Right cardiac atrium (tissue), 5 donors: Measurements from ENCODE around the gene KYAT1. TPM values are rescaled to one million over a fixed set of nuclear protein-coding genes. Genes with fewer than 3 reads are reported as not detected.

Experiments used
- ATAC-seq, 2 donors: fragments of 200-7000 bp; cut with Tn5 transposase; one replicate each; pipeline versions ENCODE4 v1.8.0 to v1.9.1; 2020; ENCODE audit warnings: moderate library complexity in 2 of 2, mild to moderate bottlenecking in 1 of 2
- DNase-seq, 3 donors: peaks; one replicate each; pipeline ENCODE4 v3.0.0-alpha.2; 2020
- H3K27ac ChIP-seq: one replicate; pipeline ENCODE4 v1.5.1; 2013; ENCODE audit warnings: mild to moderate bottlenecking, low read length, control low read depth, moderate library complexity
- H3K27me3 ChIP-seq: one replicate; pipeline ENCODE4 v1.6.1; 2013; ENCODE audit not compliant: control insufficient read depth, insufficient read depth
- H3K4me1 ChIP-seq: one replicate; pipeline ENCODE4 v1.6.1; 2013; ENCODE audit warnings: low read length; ENCODE audit not compliant: control insufficient read depth, insufficient read depth
- H3K4me3 ChIP-seq: one replicate; pipeline ENCODE4 v1.5.1; 2013; ENCODE audit warnings: low read length, control low read depth
- H3K9me3 ChIP-seq: one replicate; pipeline ENCODE4 v1.6.1; 2013; ENCODE audit warnings: low read length; ENCODE audit not compliant: control insufficient read depth
- WGBS: extraction: QIAGEN DNeasy Blood & Tissue Kit; methylation state at CpG from one replicate; pipeline ENCODE4 v1.1.7; 2013; 5-methylcytosine and 5-hydroxymethylcytosine counted together
- intact Hi-C, 4 donors: fragments of 100-400 bp; cut with DNase I; formaldehyde crosslinking; loops; one replicate each; pipeline versions ENCODE4 v1.11.0 to v1.14.0; 2022 to 2023
- polyA plus RNA-seq: library from polyadenylated mRNA; stranded (reverse); fragments of 200-250 nt; gene quantifications from one replicate; pipeline ENCODE4 v1.2.3, GENCODE V29; 2013
- total RNA-seq, 4 donors: library from RNA; stranded (reverse); fragmentation: NEBNext Ultra II Directional; extraction: Animal tissue kit (Norgen Biotek cat#: 25700); gene quantifications; one replicate each; pipeline ENCODE4 v1.2.1, GENCODE V29; 2021
- donor health status: healthy with polysubstance abuse.
- donor health status: DM: no; HTN: yes; CAD: no.
- donor health status: DM: no; HTN: no; CAD: no.
- donor health status: DM: no; HTN: yes; CAD: no; lungs with severe emphysema.
- donor health status: DM: yes; HTN: yes; CAD: no.

The KYAT1 gene
- total and polyA plus RNA-seq, 5 donors: 10.1 to 18.0 (median 14.7) TPM

- no peak for ATAC-seq
- Histone ChIP-seq H3K9me3 (no peaks in the 10 kb centered on the region), H3K4me3 (no peak overlapping the region), H3K4me1 (peaks cover 4% of the 10 kb centered on the region), H3K27ac (no peak overlapping the region), H3K27me3 (no peaks in the 10 kb centered on the region)
- no peak for DNase-seq
- intact Hi-C loops: no loop called here
- 93% methylated on average over 9 of the region's 9 CpGs for WGBS
Measured at GRCh38 chr9:128792134-128792533, 89.6 kb downstream of the KYAT1 start.

- DNase-seq: no peak
- Histone ChIP-seq H3K27me3 (no peaks in the 10 kb centered on the region), H3K27ac (no peak overlapping the region), H3K4me3 (no peak overlapping the region), H3K9me3 (no peaks in the 10 kb centered on the region), H3K4me1 (peaks cover 4% of the 10 kb centered on the region)
- ATAC-seq: no peak
- WGBS: 89% methylated on average over 4 of the region's 4 CpGs
- intact Hi-C loops: no loop called here
Measured at GRCh38 chr9:128790536-128790935, 91.2 kb downstream of the KYAT1 start.

GRCh38 chr9:128788445-128788844 is 93.3 kb downstream of the KYAT1 start:
- peaks cover 5% of the 10 kb centered on the region for H3K4me1 ChIP-seq
- WGBS: 92% methylated on average over 1 of the region's 1 CpG
- H3K9me3 ChIP-seq: no peaks in the 10 kb centered on the region
- no peaks in the 10 kb centered on the region for H3K27me3 ChIP-seq
- DNase-seq: no peak
- no peak overlapping the region for H3K27ac ChIP-seq
- H3K4me3 ChIP-seq: no peak overlapping the region
- intact Hi-C loops: no loop called here
- no peak for ATAC-seq

- Histone ChIP-seq H3K4me3 (peak overlapping the region; percentile 81), H3K27ac (no peak overlapping the region), H3K4me1 (peaks cover 6% of the 10 kb centered on the region), H3K27me3 (no peaks in the 10 kb centered on the region), H3K9me3 (no peaks in the 10 kb centered on the region)
- DNase-seq: peak in 1 of 3 donors; percentile 63
- intact Hi-C loops: no loop called here
- peak in 1 of 2 donors; percentile 17 for ATAC-seq
- under 1% methylated on average over 7 of the region's 7 CpGs for WGBS
Measured at GRCh38 chr9:128787659-128788058, 94.1 kb downstream of the KYAT1 start.

GRCh38 chr9:128786681-128787601 is 94.8 kb downstream of the KYAT1 start, which contains the start of gene TBC1D13:
TSS of gene TBC1D13 (plus strand) at chr9:128787253. CDS start at chr9:128787354, 101 bp downstream.
- ATAC-seq: peak; percentile 98
- H3K4me1 ChIP-seq: peaks cover 6% of the 10 kb centered on the region
- no peaks in the 10 kb centered on the region for H3K9me3 ChIP-seq
- WGBS: 7% methylated on average over 64 of the region's 64 CpGs
- intact Hi-C loops: no loop called here
- H3K27ac ChIP-seq: peak within 1 kb of the TSS; percentile 74
- H3K27me3 ChIP-seq: no peaks in the 10 kb centered on the region
- H3K4me3 ChIP-seq: peak within 1 kb of the TSS; percentile 81
- DNase-seq: peak; percentile 89 to 96 (median 95)

- ATAC-seq (no peak), DNase-seq (no peak)
- intact Hi-C loops: no loop called here
- H3K4me1 ChIP-seq: peaks cover 6% of the 10 kb centered on the region
- H3K9me3 ChIP-seq: no peaks in the 10 kb centered on the region
- no peaks in the 10 kb centered on the region for H3K27me3 ChIP-seq
- H3K4me3 ChIP-seq: no peak overlapping the region
- H3K27ac ChIP-seq: no peak overlapping the region
- WGBS: 93% methylated on average over 6 of the region's 6 CpGs
Measured at GRCh38 chr9:128785427-128785826, 96.3 kb downstream of the KYAT1 start.

Other genes with a start within 250 kb of the KYAT1 start
- gene DYNC2I2, start 225.1 kb downstream of the KYAT1 start, total RNA-seq: 10 to 100 TPM; 13.5 to 25.6 (median 18.5) TPM
- gene DYNC2I2, start 225.1 kb downstream of the KYAT1 start, polyA plus RNA-seq: 30.2 TPM
- 100 to 1,000 TPM; 180 to 210 (median 191) TPM for gene SET, start 192.7 kb downstream of the KYAT1 start, total RNA-seq
- gene SET, start 192.7 kb downstream of the KYAT1 start, polyA plus RNA-seq: 86.1 TPM
- gene PKN3, start 179.4 kb downstream of the KYAT1 start, total RNA-seq: 1 to 10 TPM; 4.7 to 8.7 (median 7.4) TPM
- 6.5 TPM for gene PKN3, start 179.4 kb downstream of the KYAT1 start, polyA plus RNA-seq
- 10 to 100 TPM in 1 of 4 donors, 1 to 10 TPM in 3; 8.3 to 11.5 (median 9.4) TPM for gene ZDHHC12, start 157.8 kb downstream of the KYAT1 start, total RNA-seq
- gene ZDHHC12, start 157.8 kb downstream of the KYAT1 start, polyA plus RNA-seq: 13.1 TPM
- gene ZER1, start 110.0 kb downstream of the KYAT1 start, total RNA-seq: 10 to 100 TPM; 40.6 to 56.8 (median 47.2) TPM
- 34.7 TPM for gene ZER1, start 110.0 kb downstream of the KYAT1 start, polyA plus RNA-seq
- 10 to 100 TPM; 15.8 to 20.8 (median 19.3) TPM for gene TBC1D13, start 94.7 kb downstream of the KYAT1 start, total RNA-seq
- gene TBC1D13, start 94.7 kb downstream of the KYAT1 start, polyA plus RNA-seq: 12.5 TPM
- 10 to 100 TPM; 42.9 to 70.5 (median 56.6) TPM for gene ENDOG, start 63.5 kb downstream of the KYAT1 start, total RNA-seq
- 64.5 TPM for gene ENDOG, start 63.5 kb downstream of the KYAT1 start, polyA plus RNA-seq
- 10 to 100 TPM; 13.4 to 22.1 (median 17.2) TPM for gene SPOUT1, start 52.2 kb downstream of the KYAT1 start, total RNA-seq
- gene SPOUT1, start 52.2 kb downstream of the KYAT1 start, polyA plus RNA-seq: 11.9 TPM
- 10 to 100 TPM; 22.5 to 49.8 (median 26.3) TPM for gene LRRC8A, start 183 bp upstream of the KYAT1 start, total RNA-seq
- 28.3 TPM for gene LRRC8A, start 183 bp upstream of the KYAT1 start, polyA plus RNA-seq
- gene PHYHD1, start 39.0 kb upstream of the KYAT1 start, total RNA-seq: 10 to 100 TPM; 30.4 to 64.4 (median 38.0) TPM
- 57.8 TPM for gene PHYHD1, start 39.0 kb upstream of the KYAT1 start, polyA plus RNA-seq
- 10 to 100 TPM; 10.0 to 11.8 (median 11.2) TPM for gene DOLK, start 65.7 kb upstream of the KYAT1 start, total RNA-seq
- gene DOLK, start 65.7 kb upstream of the KYAT1 start, polyA plus RNA-seq: 9.6 TPM
- 10 to 100 TPM; 16.1 to 24.6 (median 17.8) TPM for gene NUP188, start 65.7 kb upstream of the KYAT1 start, total RNA-seq
- 9.8 TPM for gene NUP188, start 65.7 kb upstream of the KYAT1 start, polyA plus RNA-seq
- gene SH3GLB2, start 146.4 kb upstream of the KYAT1 start, total RNA-seq: 10 to 100 TPM; 36.1 to 47.4 (median 40.2) TPM
- 45.1 TPM for gene SH3GLB2, start 146.4 kb upstream of the KYAT1 start, polyA plus RNA-seq
- gene MIGA2, start 154.7 kb upstream of the KYAT1 start, total RNA-seq: 10 to 100 TPM; 30.3 to 40.7 (median 36.2) TPM
- gene MIGA2, start 154.7 kb upstream of the KYAT1 start, polyA plus RNA-seq: 35.8 TPM
- gene DOLPP1, start 199.2 kb upstream of the KYAT1 start, total RNA-seq: 1 to 10 TPM; 6.3 to 7.3 (median 6.8) TPM
- 3.3 TPM for gene DOLPP1, start 199.2 kb upstream of the KYAT1 start, polyA plus RNA-seq
- gene CRAT, start 228.8 kb upstream of the KYAT1 start, total RNA-seq: 10 to 100 TPM; 47.0 to 69.9 (median 56.8) TPM
- gene CRAT, start 228.8 kb upstream of the KYAT1 start, polyA plus RNA-seq: 63.3 TPM
- gene PTPA, start 229.5 kb upstream of the KYAT1 start, total RNA-seq: 100 to 1,000 TPM; 115 to 170 (median 144) TPM
- 147 TPM for gene PTPA, start 229.5 kb upstream of the KYAT1 start, polyA plus RNA-seq